Natural killer cell (primary cell): Measurements from ENCODE around the gene SLFN5. TPM values are rescaled to one million over a fixed set of nuclear protein-coding genes. Genes with fewer than 3 reads are reported as not detected.
"Not testable (repeated sequence)": the region's sequence is repeated elsewhere in the genome, so short reads cannot be mapped to it uniquely, and the experiment has no call there.

Experiments used
- ATAC-seq, 3 donors: fragments of 150-1000 bp in 2 of 3; fragments of 200-7000 bp in 1 of 3; cut with Tn5 transposase; 1 replicate in 1 of 3; 2 replicates in 2 of 3; pipeline ENCODE4 v1.10.0; 2021; ENCODE audit warnings: mild to moderate bottlenecking in 2 of 3, moderate library complexity in 2 of 3
- DNase-seq, 2 donors: peaks; one replicate each; pipeline versions ENCODE4 v3.0.0 to v3.0.0-alpha.2; 2013 to 2021; ENCODE audit warnings: mixed read lengths in 1 of 2
- H3K27ac ChIP-seq: one replicate; pipeline ENCODE4 v1.5.1; 2013; ENCODE audit warnings: mild to moderate bottlenecking, low read length
- H3K27me3 ChIP-seq: one replicate; pipeline ENCODE4 v1.6.1; 2013; ENCODE audit warnings: low read length; ENCODE audit not compliant: control insufficient read depth, insufficient read depth
- H3K36me3 ChIP-seq: one replicate; pipeline ENCODE4 v1.6.1; 2013; ENCODE audit warnings: low read length; ENCODE audit not compliant: control insufficient read depth, insufficient read depth
- H3K4me1 ChIP-seq: one replicate; pipeline ENCODE4 v1.6.1; 2013; ENCODE audit warnings: low read length; ENCODE audit not compliant: control insufficient read depth, insufficient read depth
- H3K4me3 ChIP-seq: one replicate; pipeline ENCODE4 v1.5.1; 2013; ENCODE audit warnings: low read length
- H3K9me3 ChIP-seq: one replicate; pipeline ENCODE4 v1.6.1; 2013; ENCODE audit warnings: low read length; ENCODE audit not compliant: control insufficient read depth, insufficient read depth
- H3K27ac Mint-ChIP-seq, 2 donors: one replicate each; pipeline ENCODE4 v1.8.0; 2022; ENCODE audit warnings: mild to moderate bottlenecking in 2 of 2, mixed read lengths in 2 of 2, moderate library complexity in 1 of 2
- H3K27me3 Mint-ChIP-seq, 2 donors: one replicate each; pipeline ENCODE4 v1.8.0; 2022; ENCODE audit warnings: low read depth in 2 of 2, mixed read lengths in 2 of 2
- H3K36me3 Mint-ChIP-seq: one replicate; pipeline ENCODE4 v1.8.0; 2022; ENCODE audit warnings: mixed read lengths
- H3K4me1 Mint-ChIP-seq, 2 donors: one replicate each; pipeline ENCODE4 v1.8.0; 2022; ENCODE audit warnings: mixed read lengths in 2 of 2
- H3K4me3 Mint-ChIP-seq: one replicate; pipeline ENCODE4 v1.8.0; 2022; ENCODE audit warnings: mild to moderate bottlenecking, moderate library complexity, mixed read lengths
- H3K9me3 Mint-ChIP-seq, 2 donors: one replicate each; pipeline ENCODE4 v1.8.0; 2022; ENCODE audit warnings: mixed read lengths in 2 of 2
- WGBS: methylation state at CpG from one replicate; pipeline ENCODE4 v1.1.7; 2013; ENCODE audit warnings: missing lambda C conversion rate; ENCODE audit not compliant: insufficient coverage; 5-methylcytosine and 5-hydroxymethylcytosine counted together
- intact Hi-C: fragments of 100-400 bp; cut with micrococcal nuclease; formaldehyde crosslinking; loops from one replicate; pipeline ENCODE4 v1.14.2; 2022
- total RNA-seq, 4 donors: library from RNA; stranded (reverse); fragments of 120-200 nt in 1 of 4; gene quantifications; one replicate each; pipeline versions ENCODE4 v1.2.3 to v1.2.4, GENCODE V29; 2013 to 2022
- TF ChIP-seq, protein P1 (sequence below): fragments of 200-600 bp; IDR thresholded peaks from one replicate; pipeline ENCODE4 v1.8.0; 2022; ENCODE audit warnings: antibody characterized with exemption

SLFN5 gene
- total RNA-seq, 3 donors from 2014 or later (not counting 1 experiment from before 2014, with no cell fraction given) = 118 to 164 (median 141) TPM

DNA sequence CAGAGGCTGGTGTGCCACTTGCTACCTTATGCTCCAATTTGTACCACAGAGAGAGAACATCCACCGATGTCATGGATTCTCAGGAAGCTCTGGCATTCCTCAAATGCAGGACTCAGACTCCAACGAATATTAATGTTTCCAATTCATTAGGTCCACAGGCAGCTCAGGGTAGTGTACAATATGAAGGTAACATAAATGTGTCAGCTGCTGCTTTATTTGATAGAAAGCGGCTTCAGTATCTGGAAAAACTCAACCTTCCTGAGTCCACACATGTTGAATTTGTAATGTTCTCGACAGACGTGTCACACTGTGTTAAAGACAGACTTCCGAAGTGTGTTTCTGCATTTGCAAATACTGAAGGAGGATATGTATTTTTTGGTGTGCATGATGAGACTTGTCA, 16.1 kb downstream of the SLFN5 start:
- peaks cover 60% of the 10 kb centered on the region in 2 donors for H3K4me1 Mint-ChIP-seq
- no peaks in the 10 kb centered on the region for H3K27me3 ChIP-seq
- TF ChIP-seq, protein P1, sequence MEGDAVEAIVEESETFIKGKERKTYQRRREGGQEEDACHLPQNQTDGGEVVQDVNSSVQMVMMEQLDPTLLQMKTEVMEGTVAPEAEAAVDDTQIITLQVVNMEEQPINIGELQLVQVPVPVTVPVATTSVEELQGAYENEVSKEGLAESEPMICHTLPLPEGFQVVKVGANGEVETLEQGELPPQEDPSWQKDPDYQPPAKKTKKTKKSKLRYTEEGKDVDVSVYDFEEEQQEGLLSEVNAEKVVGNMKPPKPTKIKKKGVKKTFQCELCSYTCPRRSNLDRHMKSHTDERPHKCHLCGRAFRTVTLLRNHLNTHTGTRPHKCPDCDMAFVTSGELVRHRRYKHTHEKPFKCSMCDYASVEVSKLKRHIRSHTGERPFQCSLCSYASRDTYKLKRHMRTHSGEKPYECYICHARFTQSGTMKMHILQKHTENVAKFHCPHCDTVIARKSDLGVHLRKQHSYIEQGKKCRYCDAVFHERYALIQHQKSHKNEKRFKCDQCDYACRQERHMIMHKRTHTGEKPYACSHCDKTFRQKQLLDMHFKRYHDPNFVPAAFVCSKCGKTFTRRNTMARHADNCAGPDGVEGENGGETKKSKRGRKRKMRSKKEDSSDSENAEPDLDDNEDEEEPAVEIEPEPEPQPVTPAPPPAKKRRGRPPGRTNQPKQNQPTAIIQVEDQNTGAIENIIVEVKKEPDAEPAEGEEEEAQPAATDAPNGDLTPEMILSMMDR = no peak
- intact Hi-C loops = no loop called here
- WGBS = 98% methylated on average over 6 of the region's 6 CpGs
- H3K36me3 ChIP-seq = peaks cover 62% of the 10 kb centered on the region
- ATAC-seq = no peak
- H3K27ac Mint-ChIP-seq = peak overlapping the region; percentile 97 to 100
- H3K36me3 Mint-ChIP-seq = peaks cover 18% of the 10 kb centered on the region
- no peak overlapping the region for H3K4me3 Mint-ChIP-seq
- no peaks in the 10 kb centered on the region for H3K9me3 ChIP-seq
- no peak for DNase-seq
- no peaks in the 10 kb centered on the region for H3K9me3 Mint-ChIP-seq
- H3K4me3 ChIP-seq = no peak overlapping the region
- peaks cover 19% of the 10 kb centered on the region for H3K4me1 ChIP-seq
- H3K27me3 Mint-ChIP-seq = no peaks in the 10 kb centered on the region
- no peak overlapping the region for H3K27ac ChIP-seq

DNA sequence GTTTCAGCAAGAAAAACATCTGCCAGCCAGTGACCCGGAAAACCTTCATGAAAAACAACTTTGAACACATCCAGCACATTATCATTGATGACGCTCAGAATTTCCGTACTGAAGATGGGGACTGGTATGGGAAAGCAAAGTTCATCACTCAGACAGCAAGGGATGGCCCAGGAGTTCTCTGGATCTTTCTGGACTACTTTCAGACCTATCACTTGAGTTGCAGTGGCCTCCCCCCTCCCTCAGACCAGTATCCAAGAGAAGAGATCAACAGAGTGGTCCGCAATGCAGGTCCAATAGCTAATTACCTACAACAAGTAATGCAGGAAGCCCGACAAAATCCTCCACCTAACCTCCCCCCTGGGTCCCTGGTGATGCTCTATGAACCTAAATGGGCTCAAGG, 22.2 kb downstream of the SLFN5 start:
- DNase-seq (no peak), ATAC-seq (no peak)
- no peak overlapping the region for H3K4me3 Mint-ChIP-seq
- H3K27me3 Mint-ChIP-seq = no peaks in the 10 kb centered on the region
- peaks cover 36% of the 10 kb centered on the region for H3K36me3 Mint-ChIP-seq
- 91% methylated on average over 5 of the region's 5 CpGs for WGBS
- Histone ChIP-seq H3K36me3 (peaks cover 81% of the 10 kb centered on the region), H3K4me3 (no peak overlapping the region), H3K4me1 (peaks cover 12% of the 10 kb centered on the region), H3K27me3 (no peaks in the 10 kb centered on the region), H3K27ac (no peak overlapping the region), H3K9me3 (no peaks in the 10 kb centered on the region)
- TF ChIP-seq, protein P1 = no peak
- H3K9me3 Mint-ChIP-seq = no peaks in the 10 kb centered on the region
- peak overlapping the region; percentile 74 to 90 for H3K27ac Mint-ChIP-seq
- peaks cover 48 to 56% of the 10 kb centered on the region in 2 donors for H3K4me1 Mint-ChIP-seq
- intact Hi-C loops = no loop called here

DNA sequence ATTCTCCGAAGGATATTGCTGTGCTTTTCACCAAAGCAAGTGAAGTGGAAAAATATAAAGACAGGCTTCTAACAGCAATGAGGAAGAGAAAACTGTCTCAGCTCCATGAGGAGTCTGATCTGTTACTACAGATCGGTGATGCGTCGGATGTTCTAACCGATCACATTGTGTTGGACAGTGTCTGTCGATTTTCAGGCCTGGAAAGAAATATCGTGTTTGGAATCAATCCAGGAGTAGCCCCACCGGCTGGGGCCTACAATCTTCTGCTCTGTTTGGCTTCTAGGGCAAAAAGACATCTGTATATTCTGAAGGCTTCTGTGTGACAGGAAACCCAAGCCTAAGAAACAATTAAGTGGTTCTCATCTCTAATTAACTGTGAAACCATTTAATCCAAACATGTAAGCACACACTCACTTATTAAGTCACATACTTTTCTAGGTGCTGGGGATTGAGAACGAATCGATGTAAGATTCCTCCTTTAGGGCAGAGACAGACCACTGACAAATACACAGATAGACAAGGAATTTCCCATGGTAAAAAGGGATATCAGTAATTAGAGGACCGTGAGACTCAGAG, 22.8 kb downstream of the SLFN5 start:
- Mint-ChIP-seq H3K27me3 (no peaks in the 10 kb centered on the region), H3K4me1 (peaks cover 50 to 53% of the 10 kb centered on the region in 2 donors), H3K27ac (peak overlapping the region; percentile 74 to 90), H3K9me3 (no peaks in the 10 kb centered on the region), H3K36me3 (peaks cover 36% of the 10 kb centered on the region), H3K4me3 (peak overlapping the region; percentile 32)
- no peak overlapping the region for H3K4me3 ChIP-seq
- intact Hi-C loops = no loop called here
- H3K27me3 ChIP-seq = no peaks in the 10 kb centered on the region
- H3K36me3 ChIP-seq = peaks cover 80% of the 10 kb centered on the region
- H3K9me3 ChIP-seq = no peaks in the 10 kb centered on the region
- DNase-seq (no peak), ATAC-seq (no peak)
- WGBS = 88% methylated on average over 11 of the region's 11 CpGs
- no peak overlapping the region for H3K27ac ChIP-seq
- TF ChIP-seq, protein P1 = no peak
- H3K4me1 ChIP-seq = peaks cover 11% of the 10 kb centered on the region

DNA sequence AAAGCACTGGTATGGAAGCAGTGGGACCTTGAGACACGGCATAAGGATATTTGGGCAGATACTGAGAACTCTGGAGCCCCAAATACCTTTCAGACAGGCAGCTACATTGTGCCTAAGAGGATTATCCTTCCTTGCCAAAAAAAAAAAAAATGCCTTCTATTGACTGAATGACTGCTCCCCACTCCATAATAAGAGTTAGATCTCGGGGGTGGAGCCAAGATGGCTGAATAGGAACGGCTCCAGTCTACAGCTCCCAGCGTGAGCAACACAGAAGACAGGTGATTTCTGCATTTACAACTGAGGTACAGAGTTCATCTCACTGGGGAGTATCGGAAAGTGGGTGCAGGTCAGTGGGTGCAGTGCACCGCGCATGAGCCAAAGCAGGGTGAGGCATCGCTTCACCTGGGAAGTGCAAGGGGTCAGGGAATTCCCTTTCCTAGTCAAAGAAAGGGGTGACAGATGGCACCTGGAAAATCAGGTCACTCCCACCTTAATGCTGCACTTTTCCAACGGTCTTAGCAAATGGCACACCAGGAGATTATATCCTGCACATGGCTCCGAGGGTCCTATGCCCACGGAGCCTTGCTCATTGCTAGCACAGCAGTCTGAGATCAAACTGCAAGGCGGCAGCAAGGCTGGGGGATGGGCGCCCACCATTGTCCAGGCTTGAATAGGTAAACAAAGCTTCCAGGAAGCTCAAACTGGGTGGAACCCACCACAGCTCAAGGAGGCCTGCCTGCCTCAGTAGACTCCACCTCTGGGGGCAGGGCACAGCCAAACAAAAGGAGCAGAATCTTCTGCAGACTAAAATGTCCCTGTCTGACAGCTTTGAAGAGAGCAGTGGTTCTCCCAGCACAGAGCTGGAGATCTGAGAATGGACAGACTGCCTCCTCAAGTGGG, 31.5 kb downstream of the SLFN5 start:
- H3K4me3 ChIP-seq, ATAC-seq, DNase-seq, H3K27me3 Mint-ChIP-seq, H3K36me3 Mint-ChIP-seq, H3K4me1 ChIP-seq, H3K9me3 ChIP-seq, intact Hi-C loops, H3K27ac ChIP-seq, H3K27me3 ChIP-seq: not testable (repeated sequence)
- peak overlapping the region; percentile 40 for H3K4me3 Mint-ChIP-seq
- H3K9me3 Mint-ChIP-seq = peaks cover 6 to 12% of the 10 kb centered on the region in 2 donors
- H3K36me3 ChIP-seq = peaks cover 11% of the 10 kb centered on the region
- 75% methylated on average over 13 of the region's 13 CpGs for WGBS
- peak overlapping the region in 1 of 2 donors; percentile 58 for H3K27ac Mint-ChIP-seq
- peaks cover 32% of the 10 kb centered on the region in 2 donors for H3K4me1 Mint-ChIP-seq

DNA sequence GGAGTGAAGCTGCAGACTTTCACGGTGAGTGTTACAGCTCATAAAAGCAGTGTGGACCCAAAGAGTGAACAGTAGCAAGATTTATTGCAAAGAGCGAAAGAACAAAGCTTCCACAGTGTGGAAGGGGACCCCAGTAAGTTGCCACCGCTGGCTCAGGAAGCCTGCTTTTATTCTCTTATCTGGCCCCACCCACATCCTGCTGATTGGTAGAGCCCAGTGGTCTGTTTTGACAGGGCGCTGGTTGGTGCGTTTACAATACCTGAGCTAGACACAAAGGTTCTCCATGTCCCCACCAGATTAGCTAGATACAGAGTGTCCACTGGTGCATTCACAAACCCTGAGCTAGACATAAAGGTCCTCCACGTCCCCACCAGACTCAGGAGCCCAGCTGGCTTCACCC, 35.6 kb downstream of the SLFN5 start:
- ATAC-seq, H3K27ac ChIP-seq, H3K36me3 Mint-ChIP-seq, H3K36me3 ChIP-seq, H3K9me3 ChIP-seq, H3K4me3 ChIP-seq, H3K4me3 Mint-ChIP-seq, H3K27ac Mint-ChIP-seq, DNase-seq, intact Hi-C loops, H3K27me3 ChIP-seq, H3K4me1 ChIP-seq, H3K27me3 Mint-ChIP-seq: not testable (repeated sequence)
- Mint-ChIP-seq H3K4me1 (peaks cover 22 to 23% of the 10 kb centered on the region in 2 donors), H3K9me3 (peaks cover 6 to 12% of the 10 kb centered on the region in 2 donors)
- 89% methylated on average over 6 of the region's 6 CpGs for WGBS
